ENCODE results near the gene MED25.

The MED25 gene

GRCh38 chr19:49799271-49799797 lies 18.8 kb upstream of the MED25 start:
- no peak for DNase-seq

- no peak for DNase-seq
These were observed 18.2 kb upstream of the MED25 start for GRCh38 chr19:49799798-49800376.

GRCh38 chr19:49800771-49801170 lies 17.3 kb upstream of the MED25 start:
- no peak for DNase-seq

- DNase-seq = no peak
These were observed 16.6 kb upstream of the MED25 start for GRCh38 chr19:49801401-49801888.

GRCh38 chr19:49801966-49802661 lies 16.0 kb upstream of the MED25 start:
- DNase-seq = no peak

GRCh38 chr19:49802836-49803528 lies 15.1 kb upstream of the MED25 start:
- DNase-seq = no peak

GRCh38 chr19:49803529-49803856 lies 14.6 kb upstream of the MED25 start:
- DNase-seq = no peak

GRCh38 chr19:49805822-49806619 lies 12.1 kb upstream of the MED25 start:
- no peak for DNase-seq

GRCh38 chr19:49806620-49806959 lies 11.5 kb upstream of the MED25 start:
- no peak for DNase-seq

- no peak for DNase-seq
These were observed 10.8 kb upstream of the MED25 start for GRCh38 chr19:49807058-49807903.

- DNase-seq = no peak
These were observed 10.0 kb upstream of the MED25 start for GRCh38 chr19:49807904-49808675.

- peak; percentile 92 for DNase-seq
These were observed 9.4 kb upstream of the MED25 start for GRCh38 chr19:49808711-49809159.

- DNase-seq = peak; percentile 69
These were observed 8.7 kb upstream of the MED25 start for GRCh38 chr19:49809160-49809940.

GRCh38 chr19:49809941-49810389 lies 8.1 kb upstream of the MED25 start:
- DNase-seq = no peak

GRCh38 chr19:49811328-49811727 lies 6.8 kb upstream of the MED25 start:
- DNase-seq = no peak

- DNase-seq = no peak
These were observed 5.6 kb upstream of the MED25 start for GRCh38 chr19:49812452-49812996.

GRCh38 chr19:49812997-49813861 lies 4.9 kb upstream of the MED25 start, which contains the start of gene FUZ:
Gene FUZ, minus strand, starts transcription at chr19:49813292. Its CDS starts 186 bp downstream, at chr19:49813106.
- DNase-seq = peak; percentile 98

GRCh38 chr19:49814010-49814409 lies 4.1 kb upstream of the MED25 start:
- peak; percentile 34 for DNase-seq

GRCh38 chr19:49816590-49816989 lies 1.5 kb upstream of the MED25 start:
- DNase-seq = no peak
